ENCODE measurements around the gene BCAP31.

The BCAP31 gene

DNA sequence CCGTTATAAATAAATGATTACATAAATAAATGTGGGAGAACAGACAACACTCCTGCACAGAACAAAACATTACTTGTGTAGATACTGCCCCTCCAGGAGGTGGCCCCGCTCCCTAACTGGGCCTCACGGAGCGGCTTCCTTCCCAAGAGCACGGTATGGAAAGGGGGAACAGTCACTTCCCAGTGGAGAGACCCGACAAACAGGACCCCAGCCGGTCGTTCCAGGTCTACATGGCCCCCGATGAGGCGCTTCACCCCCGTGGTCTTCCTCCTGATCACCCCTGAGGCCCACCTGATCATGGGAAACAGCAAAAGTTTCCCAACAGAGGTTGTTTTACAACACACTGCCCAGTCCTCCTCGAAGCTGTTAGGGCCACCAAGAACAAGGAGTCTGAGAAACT is 43.0 kb downstream of the BCAP31 start:
- no peaks in the 10 kb centered on the region for H3K27me3 ChIP-seq (ENCODE audit: insufficient read depth, poor library complexity, severe bottlenecking)
- H3K27ac ChIP-seq (replicated peaks): no peak overlapping the region
- no peak overlapping the region for H3K4me3 ChIP-seq (replicated peaks; ENCODE audit: insufficient read depth, low read length)
- DNase-seq (ENCODE audit: low read depth in 1 of 2, low spot score in 1 of 2): no peak
- TF ChIP-seq SPI1 (IDR thresholded peaks at IDR 0.05; ENCODE audit: borderline replicate concordance, low read depth) (no peak), GABPA (IDR thresholded peaks at IDR 0.05; ENCODE audit: low read depth) (no peak)

DNA sequence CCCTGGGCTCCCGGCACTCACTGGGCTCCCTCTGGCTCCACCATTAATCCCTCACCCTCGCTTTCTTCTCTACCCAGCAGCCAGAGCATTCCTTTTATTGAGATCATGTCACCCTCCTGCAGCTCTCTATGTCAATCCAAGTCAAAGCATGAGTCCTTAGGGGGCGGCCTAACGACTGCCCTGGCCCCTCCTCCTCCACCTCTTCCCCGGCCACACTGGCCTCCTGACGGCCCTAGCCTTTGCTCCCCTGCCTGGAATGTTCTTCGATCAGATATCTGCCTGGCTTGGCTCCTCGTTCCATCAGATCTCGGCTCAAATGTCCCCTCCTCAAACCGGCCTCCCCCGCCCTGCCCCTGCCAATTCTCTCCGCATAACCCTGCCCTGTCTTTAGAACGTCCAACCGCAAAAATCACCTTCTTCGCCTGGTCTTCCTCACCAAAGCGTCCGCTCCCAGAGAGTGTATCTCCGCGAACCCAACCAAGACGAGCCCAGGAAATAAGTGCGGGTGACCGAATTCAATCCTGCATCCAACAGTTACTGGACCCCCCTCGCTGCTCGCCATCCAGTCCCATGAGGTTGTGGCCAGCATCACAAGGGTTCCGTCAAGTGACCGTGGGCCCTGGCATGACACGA is 49.9 kb downstream of the BCAP31 start:
- Histone ChIP-seq H3K27me3 (ENCODE audit: insufficient read depth, poor library complexity, severe bottlenecking) (peaks cover 5% of the 10 kb centered on the region), H3K27ac (replicated peaks) (no peak overlapping the region)
- DNase-seq (ENCODE audit: low read depth in 1 of 2, low spot score in 1 of 2): no peak

DNA sequence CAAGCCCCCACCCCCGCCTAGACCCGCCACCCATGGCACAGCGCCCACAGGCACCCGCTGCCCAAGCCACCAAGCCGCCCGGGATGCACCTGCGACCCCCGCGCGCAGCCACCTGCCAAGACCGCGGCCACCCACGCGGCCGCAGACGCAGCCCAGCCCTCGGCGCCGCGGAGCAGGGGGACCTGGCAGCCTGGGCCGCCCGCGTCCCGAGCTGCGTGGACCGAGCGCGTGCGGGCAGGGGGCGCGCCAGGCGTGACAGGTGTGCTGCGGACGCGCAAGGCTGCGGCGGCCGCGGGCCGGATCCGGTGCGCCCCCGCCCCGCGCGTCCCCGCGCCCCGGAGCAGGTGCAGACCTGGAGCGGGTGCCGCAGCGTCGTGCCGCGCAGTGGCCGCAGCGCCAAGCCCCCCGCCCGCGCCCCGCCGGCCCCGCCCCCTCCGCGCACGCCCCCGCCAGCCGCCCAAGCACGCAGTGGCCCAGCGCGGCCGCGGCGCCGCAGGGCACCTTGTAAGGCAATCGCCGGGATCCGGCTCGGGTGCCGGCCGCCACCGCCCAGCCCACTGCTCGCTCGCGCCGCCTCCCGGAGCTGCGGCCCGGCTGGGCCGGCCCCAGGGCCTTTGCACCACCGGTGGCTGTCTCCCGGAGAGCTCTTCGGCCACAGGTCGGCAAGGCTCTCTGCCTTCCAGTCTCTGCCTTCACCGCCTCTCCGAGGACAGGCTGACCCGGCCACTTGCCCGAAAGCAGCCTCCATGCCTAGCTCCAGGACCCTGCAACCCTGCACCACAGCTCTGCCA is 50.6 kb downstream of the BCAP31 start, which contains the start of gene PNCK:
Gene PNCK, minus strand, starts transcription at position 386 of the 791 bp plus-strand sequence. CDS start 737 bp downstream, outside the sequence.
- peaks cover 5% of the 10 kb centered on the region for H3K27me3 ChIP-seq (ENCODE audit: insufficient read depth, poor library complexity, severe bottlenecking)
- no peak for TF ChIP-seq SPI1 (IDR thresholded peaks at IDR 0.05; ENCODE audit: borderline replicate concordance, low read depth)
- TF ChIP-seq, protein P1, sequence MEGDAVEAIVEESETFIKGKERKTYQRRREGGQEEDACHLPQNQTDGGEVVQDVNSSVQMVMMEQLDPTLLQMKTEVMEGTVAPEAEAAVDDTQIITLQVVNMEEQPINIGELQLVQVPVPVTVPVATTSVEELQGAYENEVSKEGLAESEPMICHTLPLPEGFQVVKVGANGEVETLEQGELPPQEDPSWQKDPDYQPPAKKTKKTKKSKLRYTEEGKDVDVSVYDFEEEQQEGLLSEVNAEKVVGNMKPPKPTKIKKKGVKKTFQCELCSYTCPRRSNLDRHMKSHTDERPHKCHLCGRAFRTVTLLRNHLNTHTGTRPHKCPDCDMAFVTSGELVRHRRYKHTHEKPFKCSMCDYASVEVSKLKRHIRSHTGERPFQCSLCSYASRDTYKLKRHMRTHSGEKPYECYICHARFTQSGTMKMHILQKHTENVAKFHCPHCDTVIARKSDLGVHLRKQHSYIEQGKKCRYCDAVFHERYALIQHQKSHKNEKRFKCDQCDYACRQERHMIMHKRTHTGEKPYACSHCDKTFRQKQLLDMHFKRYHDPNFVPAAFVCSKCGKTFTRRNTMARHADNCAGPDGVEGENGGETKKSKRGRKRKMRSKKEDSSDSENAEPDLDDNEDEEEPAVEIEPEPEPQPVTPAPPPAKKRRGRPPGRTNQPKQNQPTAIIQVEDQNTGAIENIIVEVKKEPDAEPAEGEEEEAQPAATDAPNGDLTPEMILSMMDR (IDR thresholded peaks at IDR 0.05; ENCODE audit: insufficient read depth, low read length): no peak
- no peak for TF ChIP-seq GABPA (IDR thresholded peaks at IDR 0.05; ENCODE audit: low read depth)
- TF ChIP-seq, protein P2, sequence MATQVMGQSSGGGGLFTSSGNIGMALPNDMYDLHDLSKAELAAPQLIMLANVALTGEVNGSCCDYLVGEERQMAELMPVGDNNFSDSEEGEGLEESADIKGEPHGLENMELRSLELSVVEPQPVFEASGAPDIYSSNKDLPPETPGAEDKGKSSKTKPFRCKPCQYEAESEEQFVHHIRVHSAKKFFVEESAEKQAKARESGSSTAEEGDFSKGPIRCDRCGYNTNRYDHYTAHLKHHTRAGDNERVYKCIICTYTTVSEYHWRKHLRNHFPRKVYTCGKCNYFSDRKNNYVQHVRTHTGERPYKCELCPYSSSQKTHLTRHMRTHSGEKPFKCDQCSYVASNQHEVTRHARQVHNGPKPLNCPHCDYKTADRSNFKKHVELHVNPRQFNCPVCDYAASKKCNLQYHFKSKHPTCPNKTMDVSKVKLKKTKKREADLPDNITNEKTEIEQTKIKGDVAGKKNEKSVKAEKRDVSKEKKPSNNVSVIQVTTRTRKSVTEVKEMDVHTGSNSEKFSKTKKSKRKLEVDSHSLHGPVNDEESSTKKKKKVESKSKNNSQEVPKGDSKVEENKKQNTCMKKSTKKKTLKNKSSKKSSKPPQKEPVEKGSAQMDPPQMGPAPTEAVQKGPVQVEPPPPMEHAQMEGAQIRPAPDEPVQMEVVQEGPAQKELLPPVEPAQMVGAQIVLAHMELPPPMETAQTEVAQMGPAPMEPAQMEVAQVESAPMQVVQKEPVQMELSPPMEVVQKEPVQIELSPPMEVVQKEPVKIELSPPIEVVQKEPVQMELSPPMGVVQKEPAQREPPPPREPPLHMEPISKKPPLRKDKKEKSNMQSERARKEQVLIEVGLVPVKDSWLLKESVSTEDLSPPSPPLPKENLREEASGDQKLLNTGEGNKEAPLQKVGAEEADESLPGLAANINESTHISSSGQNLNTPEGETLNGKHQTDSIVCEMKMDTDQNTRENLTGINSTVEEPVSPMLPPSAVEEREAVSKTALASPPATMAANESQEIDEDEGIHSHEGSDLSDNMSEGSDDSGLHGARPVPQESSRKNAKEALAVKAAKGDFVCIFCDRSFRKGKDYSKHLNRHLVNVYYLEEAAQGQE (IDR thresholded peaks at IDR 0.05; ENCODE audit: insufficient replicate concordance, low read depth): no peak
- TF ChIP-seq POLR2AphosphoS5 (IDR thresholded peaks at IDR 0.05; ENCODE audit: low read depth): no peak
- no peak within 1 kb of the TSS for H3K27ac ChIP-seq (replicated peaks)
- no peak for DNase-seq (ENCODE audit: low read depth in 1 of 2, low spot score in 1 of 2)
- no peak within 1 kb of the TSS for H3K4me3 ChIP-seq (replicated peaks; ENCODE audit: insufficient read depth, low read length)

More for the DNA sequence above, 49.9 kb downstream of the BCAP31 start:
- H3K4me3 ChIP-seq (replicated peaks; ENCODE audit: insufficient read depth, low read length): no peak overlapping the region
- TF ChIP-seq GABPA (IDR thresholded peaks at IDR 0.05; ENCODE audit: low read depth): no peak
- TF ChIP-seq POLR2AphosphoS5 (IDR thresholded peaks at IDR 0.05; ENCODE audit: low read depth): no peak
- TF ChIP-seq, protein P1 (IDR thresholded peaks at IDR 0.05; ENCODE audit: insufficient read depth, low read length): no peak
- TF ChIP-seq SPI1 (IDR thresholded peaks at IDR 0.05; ENCODE audit: borderline replicate concordance, low read depth): no peak
- TF ChIP-seq, protein P2 (IDR thresholded peaks at IDR 0.05; ENCODE audit: insufficient replicate concordance, low read depth): no peak

All from HL-60 (cell line).